GM18499 (cell line): ENCODE data around the gene ATG10.
"Not testable (repeated sequence)": the region's sequence is repeated elsewhere in the genome, so short reads cannot be mapped to it uniquely, and the experiment has no call there.

ENCODE experiments used
- ATAC-seq: cut with Tn5 transposase; IDR thresholded peaks from one replicate; pipeline ENCODE4 v1.9.1; 2021; ENCODE audit warnings: moderate number of reproducible peaks; ENCODE audit not compliant: insufficient read depth, unreplicated experiment

Gene ATG10

DNA sequence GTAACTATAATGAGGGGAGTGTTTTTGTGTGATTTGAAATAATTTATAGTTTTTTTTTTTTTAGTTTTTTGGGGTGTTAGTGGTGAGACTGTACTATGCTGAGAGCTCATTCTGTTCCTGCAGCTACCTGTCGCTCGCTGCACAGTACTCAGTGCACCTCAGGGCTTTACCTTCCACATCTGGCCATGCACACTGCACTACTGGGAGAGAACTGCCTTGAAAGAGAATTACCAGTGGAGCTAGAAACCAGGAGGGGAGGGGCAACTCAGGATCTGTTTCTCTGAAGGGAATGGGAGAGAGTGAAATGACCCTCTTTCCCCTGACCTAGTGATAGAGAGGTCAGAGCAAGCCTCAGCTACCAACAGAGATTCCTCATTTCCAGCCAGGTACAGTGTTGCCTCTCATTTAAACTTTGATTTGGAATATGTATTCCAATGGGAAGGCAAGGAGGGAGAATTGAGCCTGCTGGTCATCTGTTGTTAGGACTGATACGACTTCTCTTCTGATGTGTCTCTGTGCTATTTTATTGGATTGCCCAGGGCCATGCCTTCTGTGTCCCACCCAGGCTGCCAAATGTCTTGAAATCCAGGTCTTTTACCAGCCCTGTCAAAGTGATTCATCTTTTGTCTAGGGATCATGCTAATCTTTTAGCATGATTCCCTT lies 8.9 kb downstream of the ATG10 start:
- no peak for ATAC-seq

DNA sequence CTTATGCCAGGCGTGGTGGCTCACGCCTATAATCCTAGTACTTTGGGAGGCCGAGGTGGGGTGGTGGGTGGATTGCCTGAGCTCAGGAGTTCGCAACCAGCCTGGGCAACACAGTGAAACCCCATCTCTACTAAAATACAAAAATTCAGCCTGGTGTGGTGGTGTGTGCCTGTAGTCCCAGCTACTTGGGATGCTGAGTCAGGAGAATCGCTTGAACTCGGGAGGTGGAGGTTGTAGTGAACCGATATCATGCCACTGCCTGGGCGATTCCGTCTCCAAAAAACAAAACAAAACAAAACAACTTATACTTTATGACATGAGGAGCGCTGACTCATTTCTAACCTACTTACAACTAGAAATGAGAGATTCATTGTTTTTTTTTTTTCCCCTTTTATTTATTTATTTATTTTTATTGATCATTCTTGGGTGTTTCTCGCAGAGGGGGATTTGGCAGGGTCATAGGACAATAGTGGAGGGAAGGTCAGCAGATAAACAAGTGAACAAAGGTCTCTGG lies 10.4 kb downstream of the ATG10 start:
- not testable (repeated sequence) for ATAC-seq

DNA sequence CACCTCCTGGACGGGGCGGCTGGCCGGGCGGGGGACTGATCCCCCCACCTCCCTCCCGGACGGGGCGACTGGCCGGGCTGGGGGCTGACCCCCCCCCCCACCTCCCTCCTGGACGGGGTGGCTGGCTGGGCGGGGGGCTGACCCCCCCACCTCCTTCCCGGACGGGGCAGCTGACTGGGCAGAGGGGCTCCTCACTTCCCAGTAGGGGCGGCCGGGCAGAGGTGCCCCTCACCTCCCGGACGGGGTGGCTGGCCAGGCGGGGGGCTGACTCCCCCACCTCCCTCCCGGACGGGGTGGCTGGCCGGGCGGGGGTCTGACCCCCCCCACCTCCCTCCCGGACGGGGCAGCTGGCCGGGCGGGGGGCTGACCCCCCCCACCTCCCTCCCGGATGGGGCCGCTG lies 11.3 kb downstream of the ATG10 start:
- not testable (repeated sequence) for ATAC-seq

DNA sequence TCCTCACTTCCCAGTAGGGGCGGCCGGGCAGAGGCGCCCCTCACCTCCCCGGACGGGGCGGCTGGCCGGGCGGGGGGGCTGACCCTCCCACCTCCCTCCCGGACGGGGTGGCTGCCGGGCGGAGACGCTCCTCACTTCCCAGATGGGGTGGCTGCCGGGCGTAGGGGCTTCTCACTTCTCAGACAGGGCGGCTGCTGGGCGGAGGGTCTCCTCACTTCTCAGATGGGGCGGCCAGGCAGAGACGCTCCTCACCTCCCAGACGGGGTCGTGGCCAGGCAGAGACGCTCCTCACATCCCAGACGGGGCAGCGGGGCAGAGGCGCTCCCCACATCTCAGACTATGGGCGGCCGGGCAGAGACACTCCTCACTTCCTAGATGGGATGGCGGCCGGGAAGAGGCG lies 11.7 kb downstream of the ATG10 start:
- not testable (repeated sequence) for ATAC-seq

DNA sequence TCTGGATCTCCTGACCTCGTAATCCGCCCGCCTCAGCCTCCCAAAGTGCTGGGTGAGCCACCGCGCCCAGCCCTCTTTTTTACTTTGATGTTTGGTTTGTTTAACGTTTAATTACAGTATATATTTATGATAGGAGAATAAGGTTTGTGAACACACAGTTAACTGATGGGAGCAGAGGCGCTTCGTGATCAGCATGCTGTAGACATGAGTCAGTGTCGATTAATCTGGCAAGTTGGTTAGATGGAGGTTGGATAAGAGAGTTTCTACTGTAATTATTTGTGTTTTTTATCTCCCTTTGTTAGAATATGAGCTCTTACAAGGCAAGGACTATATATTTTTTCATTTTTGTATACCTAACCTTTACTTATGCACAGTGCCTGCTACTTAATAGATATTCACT lies 14.3 kb downstream of the ATG10 start:
- no peak for ATAC-seq

DNA sequence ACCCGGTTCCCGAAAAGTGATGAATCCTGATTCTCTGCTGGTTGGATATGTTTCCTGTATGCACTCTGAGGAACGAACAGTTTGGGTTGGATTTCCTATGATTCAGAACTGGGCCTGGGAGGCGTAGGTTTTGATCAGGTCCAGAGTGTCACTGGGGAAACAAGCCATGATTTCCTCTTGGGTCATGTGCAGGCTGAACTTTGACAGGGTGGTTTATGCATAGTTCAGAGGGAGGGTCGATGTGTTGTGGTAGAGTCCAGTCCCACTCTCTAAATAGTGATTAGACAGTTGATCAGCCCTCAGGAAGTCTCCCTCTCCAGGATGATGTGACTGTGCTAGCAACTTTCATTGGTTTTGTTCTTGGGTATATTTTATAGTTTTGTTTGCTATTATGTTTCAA lies 17.4 kb downstream of the ATG10 start:
- ATAC-seq = no peak

DNA sequence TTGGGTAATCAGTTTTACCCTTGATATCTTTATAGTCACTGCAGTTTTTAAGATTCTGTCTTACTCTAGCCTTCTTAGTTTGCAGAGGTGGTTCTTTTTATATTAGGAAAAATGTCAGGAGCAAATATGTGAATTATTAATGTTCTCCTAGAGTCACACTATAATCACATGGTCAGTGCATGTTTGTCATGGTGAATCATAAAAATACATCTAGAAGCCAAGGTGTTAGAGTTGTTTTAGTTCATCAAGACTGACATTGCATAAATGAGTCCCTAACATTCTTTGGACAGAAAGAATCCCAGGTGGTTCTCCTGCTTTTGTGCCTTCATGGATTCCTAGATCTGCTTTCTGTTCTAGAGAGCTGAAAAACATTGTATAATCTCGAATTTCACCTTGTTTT lies 22.9 kb downstream of the ATG10 start:
- ATAC-seq = no peak

DNA sequence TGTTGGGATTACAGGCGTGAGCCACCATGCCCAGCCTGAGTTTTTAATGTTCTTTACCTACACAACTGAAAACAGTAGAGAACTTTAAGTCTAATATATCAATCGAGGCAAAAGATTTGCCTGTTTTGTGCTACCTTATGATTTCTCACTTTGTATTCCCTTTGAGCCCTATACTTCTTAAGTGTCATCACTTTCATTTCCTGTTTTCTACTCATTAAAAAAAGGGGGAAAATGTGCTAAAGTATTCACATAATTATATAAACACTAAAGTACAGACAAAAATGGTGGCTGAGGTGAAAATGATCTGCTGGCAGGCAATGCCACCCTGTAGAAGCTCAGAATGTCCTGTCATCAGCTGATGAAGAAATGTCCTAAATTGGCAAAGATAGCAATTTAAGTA lies 23.6 kb downstream of the ATG10 start:
- ATAC-seq = no peak

DNA sequence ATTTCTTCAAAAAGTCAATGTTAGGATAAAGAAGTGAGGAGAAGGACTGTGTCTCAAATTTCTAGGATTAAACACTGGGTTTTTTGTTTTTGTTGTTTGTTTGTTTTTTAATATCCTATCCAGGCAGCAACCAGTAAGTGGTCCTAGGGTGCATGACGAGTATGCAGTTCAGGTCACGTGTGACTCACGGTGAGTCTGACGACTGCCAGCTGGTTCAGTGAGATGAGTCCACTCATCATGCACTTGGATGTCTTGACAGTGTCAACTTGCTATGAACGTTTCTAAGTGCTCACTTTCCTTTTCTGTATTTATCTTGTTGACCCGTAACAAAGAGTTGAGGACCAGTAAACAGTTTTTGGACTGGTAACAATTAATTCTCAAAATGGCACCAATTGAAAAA lies 32.7 kb downstream of the ATG10 start:
- ATAC-seq = no peak

DNA sequence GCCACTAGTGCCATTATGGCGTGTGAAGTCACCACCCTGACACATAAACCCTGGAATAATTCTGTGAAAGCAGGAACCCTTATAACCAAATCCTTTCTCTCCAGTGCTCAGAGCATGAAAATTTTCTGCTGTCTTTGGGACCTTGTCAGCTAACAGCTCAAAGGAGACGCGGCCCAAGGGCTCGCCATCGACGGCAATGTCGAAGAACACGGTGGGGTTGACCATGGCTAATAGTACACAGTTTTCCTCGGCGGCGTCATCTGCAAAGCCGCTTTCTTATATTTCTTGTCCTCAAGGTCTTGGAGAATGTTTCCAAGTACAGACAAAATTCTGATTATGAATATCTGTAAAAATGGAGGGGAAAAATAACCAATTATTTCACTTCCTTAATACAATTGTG lies 38.0 kb downstream of the ATG10 start:
- ATAC-seq = not testable (repeated sequence)

DNA sequence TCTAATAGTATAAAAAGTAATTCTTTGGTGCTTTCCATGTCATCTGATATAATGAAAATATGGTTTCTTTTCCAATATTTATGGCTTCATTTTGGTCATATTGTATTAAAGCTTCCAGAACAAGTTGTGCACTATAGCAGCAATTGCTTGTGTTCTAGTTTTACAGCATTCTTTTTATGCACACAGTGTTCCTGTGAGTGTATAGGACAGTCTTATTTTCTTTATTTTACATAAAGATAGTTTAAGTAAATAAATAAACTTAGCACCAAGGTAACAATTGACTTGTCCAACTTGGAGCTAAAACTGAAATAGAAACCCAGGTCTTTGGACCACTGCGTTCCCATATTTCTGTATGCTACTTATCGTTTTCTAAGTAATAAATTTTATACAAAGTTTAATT lies 38.9 kb downstream of the ATG10 start:
- no peak for ATAC-seq

DNA sequence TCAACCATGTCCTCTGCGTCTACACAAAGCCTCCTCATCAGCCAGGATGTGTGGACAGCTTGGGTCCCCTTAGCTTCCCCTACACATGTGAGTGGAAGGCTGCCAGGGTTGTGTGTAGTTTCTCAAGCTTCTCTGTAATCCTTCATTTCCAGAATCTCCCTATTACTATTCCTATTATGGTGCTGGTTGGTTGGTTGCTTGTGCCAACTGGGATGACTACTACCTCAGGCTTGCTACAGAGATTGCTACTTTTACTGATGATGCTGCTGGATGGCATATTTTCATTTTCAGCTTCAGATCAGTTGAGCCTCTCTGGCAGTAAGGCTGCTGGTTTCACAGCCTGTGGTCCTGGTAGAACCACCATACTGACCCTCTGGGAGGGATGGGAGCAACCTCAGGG lies 39.9 kb downstream of the ATG10 start:
- no peak for ATAC-seq

DNA sequence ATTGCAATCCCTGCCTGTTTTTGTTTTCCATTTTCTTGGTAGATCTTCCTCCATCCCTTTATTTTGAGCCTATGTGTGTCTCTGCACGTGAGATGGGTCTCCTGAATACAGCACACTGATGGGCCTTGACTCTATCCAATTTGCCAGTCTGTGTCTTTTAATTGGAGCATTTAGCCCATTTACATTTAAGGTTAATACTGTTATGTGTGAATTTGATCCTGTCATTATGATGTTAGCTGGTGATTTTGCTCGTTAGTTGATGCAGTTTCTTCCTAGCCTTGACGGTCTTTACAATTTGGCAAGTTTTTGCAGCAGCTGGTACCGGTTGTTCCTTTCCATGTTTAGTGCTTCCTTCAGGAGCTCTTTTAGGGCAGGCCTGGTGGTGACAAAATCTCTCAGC lies 42.8 kb downstream of the ATG10 start:
- ATAC-seq = not testable (repeated sequence)

DNA sequence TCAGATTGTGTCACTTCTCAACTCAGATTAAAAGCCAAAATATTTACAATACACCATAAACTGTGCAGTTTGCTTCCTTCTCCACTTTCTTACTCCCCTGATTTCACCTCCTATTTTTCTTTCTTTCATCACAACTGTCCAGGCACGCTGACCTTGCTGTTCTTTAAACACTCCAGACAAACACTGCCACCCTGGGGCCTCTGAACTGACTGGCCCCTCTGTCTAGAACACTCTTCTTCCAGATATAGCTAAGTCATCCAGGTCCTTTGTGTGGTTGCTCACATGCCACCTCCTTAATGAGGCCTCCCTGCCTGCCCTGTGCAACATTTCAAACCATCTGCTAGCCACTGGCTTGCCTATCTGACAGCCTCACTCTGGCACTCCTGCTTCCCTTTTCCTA lies 46.6 kb downstream of the ATG10 start:
- ATAC-seq = no peak

DNA sequence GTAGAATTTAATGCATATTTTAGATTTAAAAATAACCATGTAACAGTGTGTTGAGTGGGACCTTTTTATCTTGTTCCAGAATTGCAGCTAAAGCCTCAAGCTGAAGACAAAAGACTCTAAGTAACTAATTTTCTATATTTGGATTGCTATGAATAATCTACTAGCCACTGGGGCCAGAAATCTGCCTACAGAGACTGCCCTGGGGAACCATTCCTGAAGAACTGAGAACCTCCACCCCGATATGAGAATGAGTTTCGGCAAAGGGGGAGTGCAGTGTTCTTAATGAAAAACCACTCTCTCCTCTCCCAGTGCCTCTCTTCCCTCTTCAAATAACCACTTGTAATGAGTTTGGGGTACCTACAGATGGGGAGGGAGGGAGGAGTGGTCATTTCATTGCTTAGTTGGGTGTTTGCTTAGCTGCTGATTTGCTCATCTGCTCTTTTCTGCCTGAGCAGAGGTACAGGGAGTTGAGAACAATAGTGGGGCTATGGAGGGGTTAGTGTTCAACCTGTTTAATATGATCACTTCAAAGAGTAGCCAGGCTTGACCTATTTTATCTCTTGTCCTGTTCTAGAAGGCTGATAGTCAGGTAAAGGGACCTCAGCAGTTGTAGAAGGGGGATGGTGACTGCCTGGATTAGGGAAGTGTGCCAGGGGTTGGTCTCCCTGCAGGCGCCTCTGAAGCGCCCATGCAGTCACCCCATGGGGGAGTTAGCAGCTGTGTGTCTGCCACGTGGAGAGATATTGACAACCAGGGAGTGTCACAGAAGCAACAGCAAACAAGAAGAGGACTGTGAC lies 47.7 kb downstream of the ATG10 start:
- no peak for ATAC-seq

DNA sequence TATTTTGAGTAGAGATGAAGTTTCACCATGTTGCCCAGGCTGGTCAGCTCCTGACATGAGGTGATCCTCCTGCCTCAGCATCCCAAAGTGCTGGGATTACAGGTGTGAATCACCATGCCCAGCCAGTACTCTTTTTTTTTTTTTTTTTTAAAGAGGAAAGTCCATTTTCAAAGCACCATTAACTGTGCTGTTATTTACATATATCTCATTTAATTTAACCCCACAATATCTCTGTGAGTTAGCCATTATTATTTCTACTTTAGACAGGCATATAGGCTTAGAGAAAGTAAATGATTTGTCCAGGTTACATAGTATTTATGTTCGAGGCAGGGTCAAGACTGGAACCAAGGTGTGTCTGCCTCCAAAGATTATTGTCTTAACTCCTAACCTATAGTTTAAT lies 50.7 kb downstream of the ATG10 start:
- no peak for ATAC-seq

DNA sequence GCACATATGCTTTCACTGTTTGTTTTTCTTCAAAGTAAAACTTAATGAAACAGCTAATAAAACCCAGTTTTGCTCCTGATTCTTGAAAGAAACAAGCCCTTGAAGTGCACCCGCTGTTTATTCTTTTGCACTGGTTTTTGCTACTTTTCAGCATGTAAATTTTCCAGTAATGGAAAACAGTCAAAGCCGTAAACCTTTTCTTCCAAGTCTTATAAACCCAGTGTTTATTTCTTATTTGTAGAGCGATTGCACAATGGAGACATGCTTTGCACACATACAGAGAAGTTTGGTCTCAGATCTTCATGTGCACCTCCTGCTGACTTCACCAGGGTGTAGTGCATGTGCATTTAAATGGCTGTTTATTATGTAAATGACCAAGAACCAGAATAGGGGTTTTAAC lies 51.8 kb downstream of the ATG10 start:
- ATAC-seq = no peak

DNA sequence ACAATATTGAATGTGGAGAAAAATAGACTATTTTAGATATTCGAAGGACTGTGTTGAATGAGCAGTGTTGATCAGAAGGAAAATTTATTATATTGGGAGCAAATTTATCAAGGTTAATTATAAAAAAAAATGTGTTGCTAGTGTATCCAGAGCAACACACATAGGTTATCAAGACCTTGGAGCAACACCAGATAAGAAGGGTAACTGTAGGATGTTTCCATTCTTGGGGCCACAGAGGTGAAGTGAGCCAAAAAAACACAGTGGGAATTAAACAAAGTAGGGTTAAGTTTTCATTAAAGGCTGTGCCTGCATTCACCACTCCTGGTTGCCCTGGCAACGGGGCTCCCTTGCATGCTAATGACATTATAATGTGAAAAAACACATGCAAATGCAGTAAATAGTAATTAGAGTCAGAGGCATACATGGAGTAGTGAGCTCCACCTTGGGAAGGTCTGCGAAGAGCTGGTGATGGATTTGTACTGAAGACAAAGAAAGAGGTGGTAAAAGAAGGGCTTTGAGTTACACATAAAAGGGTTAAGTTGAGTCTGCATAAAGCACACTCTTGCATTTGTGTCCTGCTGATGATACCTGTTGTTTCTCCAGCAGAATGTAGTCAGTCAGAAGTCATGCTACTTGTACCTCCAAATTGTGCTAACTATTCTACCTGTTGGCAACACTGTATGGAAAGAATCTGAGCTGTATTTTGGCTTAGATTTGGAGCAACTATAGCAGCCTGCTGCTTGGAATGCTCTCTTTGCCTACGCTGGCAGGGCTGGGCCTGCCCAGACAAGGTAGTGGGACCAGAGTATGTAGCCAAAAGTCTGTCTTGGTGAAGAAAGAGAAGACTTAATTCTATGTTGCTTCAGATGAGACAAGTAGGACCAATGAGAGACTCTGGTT lies 59.6 kb downstream of the ATG10 start:
- no peak for ATAC-seq

DNA sequence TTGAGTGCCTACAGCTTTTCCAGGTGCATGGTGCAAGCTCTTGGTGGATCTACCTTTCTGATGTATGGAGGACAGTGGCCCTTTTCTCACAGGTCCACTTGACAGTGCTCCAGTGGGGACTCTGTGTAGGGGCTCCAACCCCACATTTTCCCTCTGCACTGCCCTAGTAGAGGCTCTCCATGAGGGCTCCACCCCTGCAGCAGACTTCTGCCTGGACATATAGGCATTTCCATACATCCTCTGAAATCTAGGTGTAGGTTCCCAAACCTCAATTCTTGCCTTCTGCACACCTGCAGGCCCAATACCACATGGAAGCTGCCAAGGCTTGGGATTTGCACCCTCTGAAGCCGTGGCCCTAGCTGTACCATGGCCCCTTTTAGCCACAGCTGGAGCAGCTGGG lies 71.1 kb downstream of the ATG10 start:
- not testable (repeated sequence) for ATAC-seq

DNA sequence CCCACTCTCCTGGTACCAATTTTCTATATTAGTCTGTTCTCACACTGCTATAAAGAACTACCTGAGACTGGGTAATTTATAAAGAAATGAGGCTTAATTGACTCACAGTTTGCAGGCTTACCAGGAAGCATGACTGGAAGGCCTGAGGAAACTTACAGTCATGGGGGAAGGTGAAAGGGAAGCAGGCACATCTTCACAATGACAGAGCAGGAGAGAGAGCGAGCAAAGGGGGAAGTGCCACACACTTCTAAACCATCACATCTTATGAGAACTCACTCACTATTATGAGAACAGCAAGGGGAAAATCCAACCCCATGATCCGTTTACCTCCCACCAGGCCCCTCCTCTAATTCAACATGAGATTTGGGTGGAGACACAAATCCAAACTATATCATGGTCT lies 72.2 kb downstream of the ATG10 start:
- no peak for ATAC-seq
